Stimulated activated CD8-positive, alpha-beta memory T cell treated with anti-CD3 and anti-CD28 coated beads, Interleukin-2, amount 100 ng/mL, for 48 hours (primary cell): ENCODE measurements around the gene MORC1.
"Not testable (repeated sequence)": the region's sequence is repeated elsewhere in the genome, so short reads cannot be mapped to it uniquely, and the experiment has no call there.

ENCODE experiments used
- DNase-seq, 2 donors: peaks; one replicate each; pipeline ENCODE4 v3.0.0-alpha.2; 2020; ENCODE audit warnings: low read depth in 2 of 2

Gene MORC1

DNA sequence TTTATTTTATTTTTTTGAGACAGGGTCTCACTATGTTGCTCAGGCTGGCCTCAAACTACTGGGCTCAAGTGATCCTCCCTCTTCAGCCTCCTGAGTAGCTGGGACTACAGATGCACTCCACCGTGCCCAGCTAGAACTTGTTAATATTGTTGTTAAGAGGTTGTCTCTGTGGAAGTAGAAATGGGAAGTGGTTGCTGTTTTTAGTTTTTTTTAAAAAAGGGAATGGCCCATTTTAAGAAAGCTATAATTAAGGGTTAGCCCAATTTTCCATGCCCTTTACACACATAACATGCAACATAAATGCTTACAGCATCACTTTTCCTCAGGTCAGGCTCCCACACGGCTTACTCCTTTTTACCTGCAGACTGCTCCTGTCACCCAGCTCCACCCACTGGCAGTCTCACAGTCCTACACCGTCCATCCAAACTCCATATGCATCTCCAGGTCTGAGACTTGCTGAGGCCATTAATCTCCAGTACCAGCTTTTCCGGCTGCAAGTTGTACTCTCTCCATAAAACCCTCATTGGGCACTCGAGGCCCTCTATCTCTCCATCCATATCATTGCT is 19.8 kb downstream of the MORC1 start:
- no peak for DNase-seq

DNA sequence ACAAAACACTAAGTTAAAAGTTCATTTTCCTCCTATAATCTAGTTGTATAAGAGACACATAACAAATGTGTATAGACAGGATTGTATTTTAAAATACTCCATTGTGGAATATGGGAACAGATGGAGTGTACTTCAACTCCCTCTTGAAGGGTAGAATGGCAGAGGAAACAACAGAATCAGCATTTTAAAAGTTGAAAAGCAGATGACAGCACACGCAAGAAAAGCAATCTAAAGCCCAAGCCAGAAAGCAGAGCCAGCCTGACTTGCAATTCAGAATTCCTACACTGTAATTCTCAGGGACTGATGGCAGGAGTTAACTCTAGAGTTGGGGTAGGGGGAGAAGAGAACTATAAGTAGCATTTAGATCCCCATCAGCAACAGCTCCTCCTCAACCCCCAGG is 22.8 kb downstream of the MORC1 start:
- no peak for DNase-seq

- no peak for DNase-seq
These were observed 24.4 kb downstream of the MORC1 start for GRCh38 chr3:109093561-109093960.

DNA sequence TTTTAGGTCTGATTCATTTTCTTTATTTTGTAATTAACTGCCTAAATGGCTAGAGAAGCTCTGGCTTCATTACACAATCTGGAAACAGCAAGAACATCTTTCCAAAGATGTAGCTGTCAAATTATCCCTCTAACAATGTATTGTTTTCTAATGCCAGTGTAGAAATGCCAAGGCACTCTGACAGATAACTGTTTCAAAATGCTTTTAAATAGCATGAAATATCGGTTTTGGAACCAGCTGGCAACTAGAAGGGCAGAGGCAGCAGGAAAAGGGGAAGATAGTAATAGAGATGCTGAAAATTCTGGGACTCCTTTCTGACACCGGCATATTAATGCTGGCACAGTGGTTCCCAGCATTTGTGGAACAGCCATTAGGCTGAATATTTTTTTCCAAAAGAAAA is 26.1 kb downstream of the MORC1 start:
- DNase-seq, result no peak

DNA sequence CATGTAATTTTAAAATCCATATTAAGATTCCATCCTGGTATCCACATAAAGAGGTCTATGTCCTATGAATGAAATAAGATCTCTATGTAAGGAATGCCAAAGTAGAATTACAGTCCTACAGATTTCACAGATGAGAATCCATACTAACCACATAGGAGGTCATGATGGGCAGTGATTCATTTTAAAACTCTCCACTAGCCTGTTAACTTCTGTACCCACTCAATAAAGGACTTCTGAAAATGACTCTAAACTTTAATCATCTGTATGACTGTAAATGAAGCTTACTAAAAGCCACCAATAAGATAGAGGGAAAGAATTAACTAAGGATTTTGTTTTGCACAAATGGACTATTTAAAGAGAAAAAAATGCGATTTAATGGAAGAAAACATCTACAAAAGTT is 28.7 kb downstream of the MORC1 start:
- DNase-seq, result no peak

GRCh38 chr3:109081746-109082510 is 36.0 kb downstream of the MORC1 start:
- DNase-seq, result no peak

DNA sequence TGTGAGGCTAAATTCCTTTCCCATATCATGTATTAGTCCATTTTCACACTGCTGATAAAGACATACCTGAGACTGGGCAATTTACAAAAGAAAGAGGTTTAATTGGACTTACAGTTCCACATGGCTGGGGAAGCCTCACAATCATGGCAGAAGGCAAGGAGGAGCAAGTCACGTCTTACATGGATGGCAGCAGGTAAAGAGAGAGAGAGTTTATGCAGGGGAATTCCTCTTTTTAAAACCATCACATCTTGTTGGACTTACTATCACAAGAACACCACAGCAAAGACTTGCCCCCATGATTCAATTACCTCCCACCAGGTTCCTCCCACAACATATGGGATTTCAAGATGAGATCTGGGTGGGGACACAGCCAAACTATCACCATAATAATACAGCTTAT is 37.8 kb downstream of the MORC1 start:
- not testable (repeated sequence) for DNase-seq

GRCh38 chr3:109073116-109073515 is 44.8 kb downstream of the MORC1 start:
- no peak for DNase-seq

DNA sequence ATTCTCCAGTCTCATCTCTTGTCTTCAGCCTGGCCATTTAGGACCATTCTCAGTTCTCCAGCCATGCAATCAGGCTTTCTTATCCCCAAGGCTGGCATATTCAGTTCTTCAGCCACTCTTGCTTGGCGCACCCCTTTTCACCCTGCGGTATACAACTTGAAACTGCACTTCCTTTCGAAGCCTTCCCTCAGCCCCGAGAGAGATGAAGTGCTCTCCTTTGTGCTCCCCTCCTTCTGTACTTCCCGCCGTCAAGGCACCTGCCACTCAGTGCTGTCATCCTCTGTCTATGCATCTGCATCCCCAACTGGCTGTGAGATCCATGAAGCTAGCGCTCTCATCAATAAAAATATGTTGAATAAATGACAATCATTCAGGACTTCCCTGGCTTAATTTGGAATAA is 45.7 kb downstream of the MORC1 start:
- no peak for DNase-seq

DNA sequence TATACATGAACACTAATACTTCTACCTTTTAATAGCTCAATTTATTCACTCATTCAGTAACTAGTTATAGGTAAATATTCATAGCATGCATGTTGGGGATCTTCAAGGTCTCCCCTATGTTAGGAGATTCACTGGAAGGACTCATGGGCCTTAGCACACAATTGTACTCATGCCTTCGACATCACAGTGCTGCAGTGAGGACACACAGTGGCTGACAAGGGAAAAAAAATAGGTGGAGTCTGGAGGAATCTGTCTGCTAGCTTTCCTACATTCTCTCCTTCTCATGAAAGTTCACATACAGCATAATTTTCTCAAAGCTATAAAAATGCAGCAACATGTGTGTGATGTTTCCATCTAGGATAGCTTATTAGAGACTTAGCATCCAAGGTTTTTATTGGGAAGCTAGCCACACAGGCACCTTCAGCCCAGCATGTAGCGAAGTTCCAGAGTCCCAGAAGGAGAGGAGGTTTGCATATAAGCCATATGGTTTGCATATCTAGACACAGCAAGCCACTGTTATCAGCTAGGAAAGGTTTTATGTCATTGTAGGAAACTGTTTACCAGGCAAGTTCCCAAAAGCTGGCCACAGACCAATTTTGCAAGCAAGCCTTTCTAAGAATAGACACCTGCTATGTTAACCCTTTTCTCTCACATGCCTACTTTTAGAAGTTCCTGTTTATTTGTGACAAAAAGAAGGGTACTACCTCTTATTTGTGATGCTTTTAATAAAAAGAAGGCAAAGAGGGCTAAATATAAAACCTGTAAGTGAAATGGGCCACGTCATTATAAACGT is 46.4 kb downstream of the MORC1 start:
- DNase-seq, result no peak

DNA sequence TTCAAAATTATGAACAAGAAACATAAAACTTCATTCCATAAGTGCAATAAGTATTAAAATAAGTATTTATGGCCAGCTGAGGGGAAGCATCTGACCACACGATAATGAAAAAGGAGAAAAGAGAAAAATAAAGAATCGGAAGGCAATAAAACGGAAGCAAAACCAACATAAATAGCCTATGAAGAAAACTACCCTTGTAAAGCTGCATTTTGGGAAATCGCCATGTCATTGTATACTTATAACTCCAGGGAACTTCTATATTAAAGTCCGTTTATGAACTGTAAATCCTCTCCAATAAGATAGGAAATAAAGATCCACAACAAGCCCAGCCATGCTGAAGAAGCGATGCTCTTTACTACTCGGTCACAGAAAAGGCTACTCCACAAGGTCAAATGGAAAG is 47.7 kb downstream of the MORC1 start:
- no peak for DNase-seq

GRCh38 chr3:109066864-109067263 is 51.1 kb downstream of the MORC1 start:
- DNase-seq, result no peak

- no peak for DNase-seq
These were observed 58.7 kb downstream of the MORC1 start for GRCh38 chr3:109059264-109059663.

GRCh38 chr3:109057616-109058015 is 60.3 kb downstream of the MORC1 start:
- no peak for DNase-seq

- no peak for DNase-seq
These were observed 60.9 kb downstream of the MORC1 start for GRCh38 chr3:109057056-109057455.

DNA sequence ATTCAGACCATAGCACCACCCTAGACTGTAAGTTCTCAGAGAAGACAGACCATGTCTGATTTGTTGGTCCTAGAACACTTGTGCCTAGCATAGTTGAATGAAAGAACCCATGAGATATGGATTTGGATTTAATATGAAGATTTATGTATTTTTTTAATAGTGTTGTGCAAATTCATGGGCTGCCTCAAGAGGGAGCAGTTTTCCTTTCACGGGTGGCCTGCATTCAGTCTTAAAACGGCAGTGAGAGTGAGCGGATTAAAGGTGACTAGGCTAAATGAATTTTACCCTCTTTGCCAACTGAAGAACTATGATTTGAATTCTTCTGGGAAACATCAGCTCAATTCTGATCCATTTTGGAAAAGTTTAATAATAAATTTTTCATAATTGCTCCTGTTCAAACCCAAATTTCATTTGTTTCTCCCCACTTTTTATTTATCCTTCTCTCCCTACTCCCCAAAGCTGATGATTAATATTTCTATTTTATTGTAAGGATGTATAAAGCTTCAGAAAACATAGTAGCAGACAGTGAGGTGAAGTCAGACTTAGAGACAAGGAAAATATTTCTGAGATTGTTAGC is 67.3 kb downstream of the MORC1 start:
- peak in 1 of 2 donors; percentile 1 for DNase-seq

DNA sequence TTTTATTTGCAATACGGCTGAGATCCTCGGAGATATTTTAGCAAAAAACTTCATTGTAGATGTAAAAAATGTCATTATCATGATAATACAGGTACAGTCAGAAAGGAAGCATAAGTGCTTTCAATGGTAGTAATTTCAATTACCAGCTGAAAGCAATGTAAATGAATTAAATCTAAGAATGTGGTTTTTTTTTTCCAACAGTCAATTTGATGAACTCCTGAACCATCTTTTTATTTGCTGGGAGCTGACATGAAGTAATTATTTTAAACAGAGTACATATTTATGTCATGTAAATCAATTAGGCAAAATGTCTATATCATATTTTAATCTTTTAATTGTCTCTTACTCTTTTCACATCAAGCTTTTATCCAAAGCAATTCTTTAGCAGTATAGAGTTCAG is 70.6 kb downstream of the MORC1 start:
- no peak for DNase-seq

- no peak for DNase-seq
These were observed 72.5 kb downstream of the MORC1 start for GRCh38 chr3:109045271-109046040.

DNA sequence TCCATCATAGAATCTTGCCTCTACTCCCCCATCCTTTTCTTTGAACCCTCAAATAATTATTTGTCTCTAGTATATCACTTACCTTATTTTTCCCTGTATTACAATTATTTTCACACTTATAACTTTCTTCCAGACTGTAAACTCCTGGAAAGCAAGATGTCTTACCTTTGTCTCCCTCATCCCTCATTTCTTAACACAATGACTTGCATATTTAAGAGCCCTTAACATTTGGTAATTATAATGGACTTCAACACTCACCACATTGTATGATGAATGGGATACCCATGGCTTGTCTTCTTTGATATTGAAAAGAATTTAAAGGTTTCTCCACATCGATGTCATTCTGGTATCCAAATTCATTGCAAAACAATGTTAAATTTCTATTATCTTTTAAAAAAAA is 82.9 kb downstream of the MORC1 start:
- DNase-seq, result no peak

DNA sequence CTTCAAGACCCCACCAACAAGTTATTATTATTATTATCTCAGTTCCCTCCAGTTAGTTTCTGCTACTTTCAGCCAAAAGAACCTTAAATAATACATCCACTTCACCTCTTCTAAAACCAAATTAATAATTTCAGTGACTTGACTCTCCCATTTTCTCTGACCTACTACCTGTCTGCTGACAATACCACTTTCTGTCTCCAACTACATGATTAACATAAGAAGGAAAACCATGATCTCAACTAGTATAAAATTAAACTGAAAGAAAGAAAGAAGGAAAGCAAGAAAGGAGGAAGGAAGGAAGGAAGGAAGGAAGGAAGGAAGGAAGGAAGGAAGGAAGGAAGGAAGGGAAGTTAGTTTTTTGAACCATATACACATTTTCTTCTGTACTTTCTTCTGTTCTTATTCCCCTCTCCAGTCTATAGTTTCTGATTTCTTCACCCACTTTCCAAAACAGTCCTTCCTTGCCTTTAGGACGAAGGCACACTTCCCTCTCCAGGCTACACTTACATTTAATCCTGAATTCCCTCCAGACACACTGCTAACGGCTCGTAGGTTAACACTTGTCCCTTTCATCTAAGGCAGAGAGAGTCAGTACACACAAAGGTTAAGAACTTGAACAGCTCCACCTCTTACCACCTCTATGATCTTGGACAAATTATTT is 84.8 kb downstream of the MORC1 start:
- DNase-seq, result no peak

DNA sequence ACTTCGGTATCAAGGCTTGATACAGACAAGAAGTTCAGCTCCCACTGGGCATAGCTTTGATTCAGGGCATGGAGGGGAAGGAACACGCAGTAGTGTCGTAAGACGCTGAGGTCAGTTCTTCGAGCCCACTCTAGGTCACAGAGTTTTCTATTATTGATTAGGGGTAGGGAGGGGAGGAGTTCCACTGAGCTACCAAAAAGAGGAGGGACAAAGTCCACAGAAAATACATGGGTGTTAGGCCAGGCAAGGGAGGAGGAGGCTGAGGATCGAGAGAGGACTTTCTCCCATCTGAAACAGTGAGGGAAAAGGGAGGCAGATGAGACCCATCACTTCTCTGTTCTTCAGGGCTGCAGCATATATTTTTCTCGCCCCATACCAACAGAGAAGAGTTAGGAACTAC is 89.2 kb downstream of the MORC1 start:
- no peak for DNase-seq
